CD14-positive monocyte (primary cell): ENCODE measurements around the gene ZNF540. TPM values are rescaled to one million over a fixed set of nuclear protein-coding genes. Genes with fewer than 3 reads are reported as not detected.
"Not testable (repeated sequence)": the region's sequence is repeated elsewhere in the genome, so short reads cannot be mapped to it uniquely, and the experiment has no call there.

ENCODE experiments used
- DNase-seq, 3 donors: peaks; one replicate each; pipeline ENCODE4 v3.0.0-alpha.2; 2011 to 2022
- H2AFZ ChIP-seq: 2 replicates; pipeline ENCODE4 v1.6.0; 2012; ENCODE audit warnings: mild to moderate bottlenecking, low read depth, low read length, inconsistent platforms; ENCODE audit not compliant: insufficient read depth, poor library complexity, severe bottlenecking
- H3K27ac ChIP-seq, 2 donors: 1 replicate in 1 of 2; 2 replicates in 1 of 2; pipeline ENCODE4 v1.5.1; 2012 to 2013; ENCODE audit warnings: low read length in 2 of 2, control low read depth in 1 of 2, inconsistent platforms in 1 of 2, low read depth in 1 of 2, mild to moderate bottlenecking in 1 of 2
- H3K27me3 ChIP-seq, 2 donors: one replicate each; pipeline versions ENCODE4 v1.6.0 to v1.6.1; 2011 to 2013; ENCODE audit warnings: low read length in 2 of 2; ENCODE audit not compliant: control insufficient read depth in 2 of 2, insufficient read depth in 2 of 2
- H3K36me3 ChIP-seq, 2 donors: replicated peaks in 1 of 2; 1 replicate in 1 of 2; 2 replicates in 1 of 2; pipeline versions ENCODE4 v1.5.1 to v1.6.1; 2012 to 2013; ENCODE audit warnings: low read length in 2 of 2, control low read depth in 1 of 2, inconsistent platforms in 1 of 2, mild to moderate bottlenecking in 1 of 2; ENCODE audit not compliant: insufficient read depth in 2 of 2, control insufficient read depth in 1 of 2
- H3K4me1 ChIP-seq, 2 donors: 1 replicate in 1 of 2; 2 replicates in 1 of 2; pipeline versions ENCODE4 v1.5.1 to v1.6.1; 2012 to 2013; ENCODE audit warnings: low read length in 2 of 2, control low read depth in 1 of 2, inconsistent platforms in 1 of 2, mild to moderate bottlenecking in 1 of 2, moderate library complexity in 1 of 2; ENCODE audit not compliant: insufficient read depth in 2 of 2, control insufficient read depth in 1 of 2
- H3K4me2 ChIP-seq: replicated peaks from 2 replicates; pipeline ENCODE3; 2012; ENCODE audit warnings: low read length, moderate library complexity, mild to moderate bottlenecking; ENCODE audit not compliant: poor library complexity, severe bottlenecking; ENCODE audit errors: extremely low read depth
- H3K4me3 ChIP-seq, 3 experiments: fragments of 200-600 bp in 1 of 3; sonication (generic) in 1 of 3; replicated peaks in 1 of 3; 1 replicate in 2 of 3; 2 replicates in 1 of 3; pipeline ENCODE4 v1.5.1; 2011 to 2013; ENCODE audit warnings: low read length in 3 of 3, mild to moderate bottlenecking in 3 of 3, control low read depth in 2 of 3, low read depth in 2 of 3, inconsistent platforms in 1 of 3, moderate library complexity in 1 of 3
- H3K79me2 ChIP-seq: 2 replicates; pipeline ENCODE4 v1.6.0; 2012; ENCODE audit warnings: mild to moderate bottlenecking, control low read depth, inconsistent platforms, low read length, moderate library complexity; ENCODE audit not compliant: insufficient read depth
- H3K9ac ChIP-seq: 2 replicates; pipeline ENCODE4 v1.6.0; 2017; ENCODE audit warnings: low read length, mild to moderate bottlenecking; ENCODE audit not compliant: insufficient read depth, poor library complexity, severe bottlenecking
- H3K9me3 ChIP-seq, 2 donors: replicated peaks in 1 of 2; 1 replicate in 1 of 2; 2 replicates in 1 of 2; pipeline versions ENCODE4 v1.5.1 to v1.6.1; 2012 to 2013; ENCODE audit warnings: low read length in 2 of 2, control low read depth in 1 of 2; ENCODE audit not compliant: control insufficient read depth in 1 of 2, insufficient read depth in 1 of 2
- H4K20me1 ChIP-seq: 2 replicates; pipeline ENCODE4 v1.6.0; 2012; ENCODE audit warnings: mild to moderate bottlenecking, low read length, control low read depth, moderate library complexity; ENCODE audit not compliant: insufficient read depth
- H3K27ac Mint-ChIP-seq, 7 donors: one replicate each; pipeline ENCODE4 v1.8.0; 2020; ENCODE audit warnings: mild to moderate bottlenecking in 7 of 7, mixed read lengths in 7 of 7, moderate library complexity in 6 of 7, inconsistent platforms in 2 of 7
- H3K27me3 Mint-ChIP-seq, 3 donors: one replicate each; pipeline ENCODE4 v1.8.0; 2021 to 2022; ENCODE audit warnings: low read depth in 3 of 3, mild to moderate bottlenecking in 3 of 3, mixed read lengths in 3 of 3, moderate library complexity in 3 of 3, inconsistent platforms in 1 of 3
- H3K36me3 Mint-ChIP-seq, 2 donors: one replicate each; pipeline ENCODE4 v1.8.0; 2020; ENCODE audit warnings: mixed read lengths in 2 of 2, inconsistent platforms in 1 of 2, mild to moderate bottlenecking in 1 of 2
- H3K4me1 Mint-ChIP-seq: one replicate; pipeline ENCODE4 v1.8.0; 2020; ENCODE audit warnings: mild to moderate bottlenecking, mixed read lengths
- H3K4me3 Mint-ChIP-seq, 2 donors: one replicate each; pipeline ENCODE4 v1.8.0; 2020; ENCODE audit warnings: mild to moderate bottlenecking in 2 of 2, mixed read lengths in 2 of 2, moderate library complexity in 1 of 2
- H3K9me3 Mint-ChIP-seq, 7 donors: one replicate each; pipeline ENCODE4 v1.8.0; 2020 to 2022; ENCODE audit warnings: mixed read lengths in 7 of 7, mild to moderate bottlenecking in 6 of 7, moderate library complexity in 6 of 7, inconsistent platforms in 2 of 7
- WGBS: methylation state at CpG from one replicate; pipeline ENCODE4 v1.1.5; 2013; ENCODE audit warnings: missing lambda C conversion rate; ENCODE audit not compliant: insufficient coverage; 5-methylcytosine and 5-hydroxymethylcytosine counted together
- intact Hi-C, 2 donors: fragments of 100-400 bp; cut with micrococcal nuclease; formaldehyde crosslinking; loops; one replicate each; pipeline versions ENCODE4 v1.15.0 to v1.15.1; 2023
- polyA plus RNA-seq, 3 donors: library from polyadenylated mRNA; depleted of rRNA in 1 of 3; unstranded in 2 of 3; stranded (reverse) in 1 of 3; fragments of 300-500 nt in 2 of 3; fragments of >200 nt in 1 of 3; fragmentation: Illumina TruSeq in 2 of 3; gene quantifications; 1 replicate in 2 of 3; 2 replicates in 1 of 3; pipeline ENCODE4 v1.2.3, GENCODE V29; 2012 to 2021
- TF ChIP-seq, protein P1 (sequence below): fragments of 200-600 bp; IDR thresholded peaks from one replicate; pipeline ENCODE4 v1.8.0; 2022; ENCODE audit warnings: antibody characterized with exemption, mild to moderate bottlenecking

The ZNF540 gene
- polyA plus RNA-seq, 3 donors = 0.21 TPM; not detected in 2

DNA sequence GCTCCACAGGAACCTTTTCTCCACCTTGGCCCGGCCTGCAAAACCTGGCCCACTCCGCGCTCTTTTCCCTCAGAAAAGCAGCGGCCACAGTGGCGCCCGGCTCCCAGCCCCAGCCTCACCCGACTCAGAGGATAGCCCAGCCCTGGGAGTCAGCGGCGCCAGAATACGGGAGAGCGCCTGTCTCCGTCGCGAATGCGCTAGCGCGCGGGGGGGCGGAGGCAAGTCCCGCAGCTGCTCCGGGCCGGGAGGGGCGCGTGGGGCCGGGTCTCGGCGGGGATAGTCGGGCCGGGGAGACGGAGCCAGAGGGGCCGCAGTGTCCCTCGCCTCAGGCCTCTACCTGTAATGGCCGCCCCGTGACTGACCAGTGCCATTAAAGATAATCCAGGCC lies 60.6 kb downstream of the ZNF540 start, which contains the start of gene ZFP30:
Gene ZFP30 (minus strand): TSS at position 165 of the 388 bp plus-strand sequence. CDS start 7,643 bp downstream, outside the sequence.
- peak within 1 kb of the TSS; percentile 93 for H2AFZ ChIP-seq
- Mint-ChIP-seq H3K4me3 (peak within 1 kb of the TSS; percentile 94 to 96), H3K36me3 (peaks cover 3 to 10% of the 10 kb centered on the region in 2 donors), H3K4me1 (peaks cover 23% of the 10 kb centered on the region), H3K9me3 (peaks cover 13 to 41% (median 26%) of the 10 kb centered on the region in 7 donors), H3K27me3 (peaks cover 2 to 8% (median 3%) of the 10 kb centered on the region in 3 donors), H3K27ac (peak within 1 kb of the TSS; percentile 50 to 88 (median 80))
- peaks cover 10% of the 10 kb centered on the region for H3K79me2 ChIP-seq
- H4K20me1 ChIP-seq = no peaks in the 10 kb centered on the region
- peak within 1 kb of the TSS; percentile 82 for H3K4me2 ChIP-seq
- no peaks in the 10 kb centered on the region for H3K27me3 ChIP-seq
- H3K36me3 ChIP-seq = no peaks in the 10 kb centered on the region
- peak within 1 kb of the TSS; percentile 76 for H3K9ac ChIP-seq
- 0% methylated on average over 33 of the region's 34 CpGs for WGBS
- peaks cover 19 to 22% of the 10 kb centered on the region in 2 donors for H3K4me1 ChIP-seq
- TF ChIP-seq, protein P1, sequence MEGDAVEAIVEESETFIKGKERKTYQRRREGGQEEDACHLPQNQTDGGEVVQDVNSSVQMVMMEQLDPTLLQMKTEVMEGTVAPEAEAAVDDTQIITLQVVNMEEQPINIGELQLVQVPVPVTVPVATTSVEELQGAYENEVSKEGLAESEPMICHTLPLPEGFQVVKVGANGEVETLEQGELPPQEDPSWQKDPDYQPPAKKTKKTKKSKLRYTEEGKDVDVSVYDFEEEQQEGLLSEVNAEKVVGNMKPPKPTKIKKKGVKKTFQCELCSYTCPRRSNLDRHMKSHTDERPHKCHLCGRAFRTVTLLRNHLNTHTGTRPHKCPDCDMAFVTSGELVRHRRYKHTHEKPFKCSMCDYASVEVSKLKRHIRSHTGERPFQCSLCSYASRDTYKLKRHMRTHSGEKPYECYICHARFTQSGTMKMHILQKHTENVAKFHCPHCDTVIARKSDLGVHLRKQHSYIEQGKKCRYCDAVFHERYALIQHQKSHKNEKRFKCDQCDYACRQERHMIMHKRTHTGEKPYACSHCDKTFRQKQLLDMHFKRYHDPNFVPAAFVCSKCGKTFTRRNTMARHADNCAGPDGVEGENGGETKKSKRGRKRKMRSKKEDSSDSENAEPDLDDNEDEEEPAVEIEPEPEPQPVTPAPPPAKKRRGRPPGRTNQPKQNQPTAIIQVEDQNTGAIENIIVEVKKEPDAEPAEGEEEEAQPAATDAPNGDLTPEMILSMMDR = no peak
- peak within 1 kb of the TSS; percentile 51 to 87 (median 81) for H3K4me3 ChIP-seq
- peaks cover 14 to 21% of the 10 kb centered on the region in 2 donors for H3K9me3 ChIP-seq
- DNase-seq = peak; percentile 13 to 59 (median 17)
- H3K27ac ChIP-seq = peak within 1 kb of the TSS; percentile 69 to 74
- intact Hi-C loops = no loop called here

DNA sequence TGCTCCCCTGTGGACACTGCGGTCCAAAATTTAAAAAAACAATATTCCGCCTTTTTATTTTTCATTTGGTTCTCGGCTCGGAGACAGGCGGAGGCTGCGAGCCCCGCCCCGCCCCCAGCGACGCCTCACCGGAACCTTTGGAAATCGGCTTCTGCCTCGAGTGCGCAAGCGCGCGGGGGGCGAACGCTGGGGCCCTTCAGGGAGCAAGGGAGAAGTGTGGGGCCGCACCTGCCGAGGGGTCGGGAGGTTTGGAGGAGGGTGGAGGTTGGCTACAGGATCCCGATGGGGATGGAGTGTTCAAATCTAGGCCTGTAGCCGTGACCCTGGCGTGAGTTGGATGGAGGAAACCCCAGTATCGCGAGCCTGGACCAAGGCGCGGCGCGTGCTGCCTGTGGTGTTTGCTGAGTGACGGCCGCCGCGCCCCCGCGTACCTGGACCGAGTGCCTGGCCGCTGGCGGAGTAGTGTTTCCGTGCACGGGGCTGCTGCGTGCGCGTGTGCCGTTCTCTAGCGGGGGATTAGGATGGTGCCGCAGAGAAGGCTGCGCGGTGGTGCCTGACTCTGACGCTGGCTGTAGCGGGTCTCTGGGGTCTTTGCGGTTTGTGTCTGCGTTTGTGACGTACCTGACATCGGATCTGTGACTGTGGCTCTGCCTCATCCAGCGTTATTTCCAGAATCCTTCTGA lies 61.2 kb downstream of the ZNF540 start:
- H3K4me3 Mint-ChIP-seq = peak overlapping the region; percentile 94 to 96
- peak; percentile 33 to 55 (median 35) for DNase-seq
- intact Hi-C loops = no loop called here
- TF ChIP-seq, protein P1 = no peak
- H3K9me3 Mint-ChIP-seq = peaks cover 8 to 40% (median 27%) of the 10 kb centered on the region in 7 donors
- H3K4me1 Mint-ChIP-seq = peaks cover 23% of the 10 kb centered on the region
- H3K36me3 Mint-ChIP-seq = peaks cover 3 to 5% of the 10 kb centered on the region in 2 donors
- Histone ChIP-seq H2AFZ (peak overlapping the region; percentile 93), H3K4me2 (peak overlapping the region; percentile 82), H3K79me2 (peaks cover 10% of the 10 kb centered on the region), H3K9ac (peak overlapping the region; percentile 76), H3K27me3 (no peaks in the 10 kb centered on the region), H3K27ac (peak overlapping the region; percentile 69 to 74), H3K4me1 (peaks cover 19 to 22% of the 10 kb centered on the region in 2 donors), H3K9me3 (peaks cover 14 to 21% of the 10 kb centered on the region in 2 donors), H4K20me1 (no peaks in the 10 kb centered on the region), H3K36me3 (no peaks in the 10 kb centered on the region), H3K4me3 (peak overlapping the region; percentile 51 to 87 (median 81))
- H3K27me3 Mint-ChIP-seq = peaks cover 2 to 8% (median 3%) of the 10 kb centered on the region in 3 donors
- H3K27ac Mint-ChIP-seq = peak overlapping the region in 6 of 7 donors; percentile 67 to 88 (median 81)
- under 1% methylated on average over 55 of the region's 57 CpGs for WGBS

DNA sequence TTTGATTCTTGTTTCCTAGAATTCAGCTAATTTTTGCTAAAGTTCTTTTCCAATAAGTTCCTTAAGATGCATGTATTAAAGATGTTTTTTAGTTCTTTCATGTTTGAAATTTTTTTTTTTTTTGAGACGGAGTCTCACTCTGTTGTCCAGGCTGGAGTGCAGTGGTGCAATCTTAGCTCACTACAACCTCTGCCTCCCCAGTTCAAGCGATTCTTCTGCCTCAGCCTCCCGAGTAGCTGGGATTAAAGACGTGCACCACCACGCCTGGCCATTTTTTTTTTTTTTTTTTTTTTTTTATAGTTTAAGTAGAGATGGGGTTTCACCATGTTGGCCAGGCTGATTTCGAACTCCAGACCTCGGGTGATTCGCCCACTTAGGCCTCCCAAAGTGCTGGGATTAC lies 62.5 kb downstream of the ZNF540 start:
- H3K36me3 Mint-ChIP-seq, H3K36me3 ChIP-seq, H2AFZ ChIP-seq, H3K27me3 Mint-ChIP-seq, intact Hi-C loops, H3K79me2 ChIP-seq, DNase-seq, H3K4me2 ChIP-seq, H4K20me1 ChIP-seq, H3K27me3 ChIP-seq, H3K9ac ChIP-seq, H3K27ac Mint-ChIP-seq, H3K4me3 ChIP-seq, H3K27ac ChIP-seq: not testable (repeated sequence)
- WGBS = 100% methylated on average over 1 of the region's 8 CpGs
- Mint-ChIP-seq H3K4me3 (peak overlapping the region in 1 of 2 donors; percentile 32), H3K4me1 (peaks cover 23% of the 10 kb centered on the region), H3K9me3 (peaks cover 10 to 40% (median 31%) of the 10 kb centered on the region in 7 donors)
- H3K4me1 ChIP-seq = peaks cover 19 to 22% of the 10 kb centered on the region in 2 donors
- H3K9me3 ChIP-seq = peaks cover 18 to 25% of the 10 kb centered on the region in 2 donors
